Esophagus (tissue), 2 donors: ENCODE results near the gene PRR27. TPM values are rescaled to one million over a fixed set of nuclear protein-coding genes. Genes with fewer than 3 reads are reported as not detected.
"Not testable (repeated sequence)": the region's sequence is repeated elsewhere in the genome, so short reads cannot be mapped to it uniquely, and the experiment has no call there.

Source experiments
- H3K27ac ChIP-seq, 2 donors: one replicate each; pipeline ENCODE4 v1.5.1; 2013; ENCODE audit warnings: low read depth in 2 of 2, mild to moderate bottlenecking in 2 of 2, inconsistent platforms in 1 of 2, low read length in 1 of 2, moderate library complexity in 1 of 2
- H3K27me3 ChIP-seq, 2 donors: one replicate each; pipeline ENCODE4 v1.6.1; 2013; ENCODE audit warnings: low read length in 2 of 2, control low read depth in 1 of 2, mild to moderate bottlenecking in 1 of 2; ENCODE audit not compliant: insufficient read depth in 2 of 2, control insufficient read depth in 1 of 2
- H3K36me3 ChIP-seq, 2 donors: one replicate each; pipeline ENCODE4 v1.6.1; 2013; ENCODE audit warnings: low read length in 1 of 2; ENCODE audit not compliant: control insufficient read depth in 2 of 2, insufficient read depth in 2 of 2
- H3K4me1 ChIP-seq, 2 donors: one replicate each; pipeline ENCODE4 v1.6.1; 2013; ENCODE audit warnings: low read length in 1 of 2; ENCODE audit not compliant: control insufficient read depth in 2 of 2, insufficient read depth in 2 of 2
- H3K4me3 ChIP-seq, 2 donors: one replicate each; pipeline ENCODE4 v1.5.1; 2013; ENCODE audit warnings: low read length in 2 of 2, mild to moderate bottlenecking in 2 of 2, low read depth in 1 of 2, moderate library complexity in 1 of 2
- H3K9me3 ChIP-seq, 2 donors: one replicate each; pipeline ENCODE4 v1.6.1; 2013; ENCODE audit warnings: mild to moderate bottlenecking in 2 of 2, low read depth in 1 of 2, low read length in 1 of 2, moderate library complexity in 1 of 2; ENCODE audit not compliant: control insufficient read depth in 2 of 2, insufficient read depth in 1 of 2
- WGBS, 2 donors: extraction: QIAGEN DNeasy Blood & Tissue Kit; methylation state at CpG; one replicate each; pipeline ENCODE4 v1.1.7; 2013; 5-methylcytosine and 5-hydroxymethylcytosine counted together
- polyA plus RNA-seq, 2 donors: library from polyadenylated mRNA; stranded (reverse); fragments of 200-250 nt; gene quantifications; one replicate each; pipeline ENCODE4 v1.2.3, GENCODE V29; 2013
- donor health status: healthy with polysubstance abuse.
- donor health status: Bipolar disorder and iron deficiency.

The PRR27 gene
- polyA plus RNA-seq, 2 donors = not detected

- Histone ChIP-seq H3K36me3 (no peaks in the 10 kb centered on the region), H3K27ac (no peak overlapping the region), H3K4me1 (no peaks in the 10 kb centered on the region), H3K27me3 (no peaks in the 10 kb centered on the region), H3K4me3 (no peak overlapping the region), H3K9me3 (no peaks in the 10 kb centered on the region)
- WGBS, 2 donors = 31 to 46% methylated on average over 1 of the region's 1 CpG
These were observed 37.6 kb downstream of the PRR27 start for GRCh38 chr4:70191647-70192046.

- WGBS, 2 donors = 86 to 89% methylated on average over 2 of the region's 2 CpGs
- no peaks in the 10 kb centered on the region for H3K36me3 ChIP-seq
- H3K27me3 ChIP-seq = no peaks in the 10 kb centered on the region
- H3K9me3 ChIP-seq = no peaks in the 10 kb centered on the region
- no peak overlapping the region for H3K4me3 ChIP-seq
- no peak overlapping the region for H3K27ac ChIP-seq
- no peaks in the 10 kb centered on the region for H3K4me1 ChIP-seq
These were observed 38.9 kb downstream of the PRR27 start for GRCh38 chr4:70192895-70193294.

GRCh38 chr4:70195425-70195824 lies 41.4 kb downstream of the PRR27 start, which contains the start of gene ODAM:
ODAM (plus strand) TSS chr4:70195725; CDS start chr4:70196544, 819 bp downstream.
- Histone ChIP-seq H3K9me3 (no peaks in the 10 kb centered on the region), H3K36me3 (no peaks in the 10 kb centered on the region), H3K27me3 (no peaks in the 10 kb centered on the region), H3K4me3 (no peak within 1 kb of the TSS), H3K4me1 (no peaks in the 10 kb centered on the region), H3K27ac (no peak within 1 kb of the TSS)
- WGBS, 2 donors = 81 to 94% methylated on average over 1 of the region's 1 CpG

- H3K9me3 ChIP-seq = no peaks in the 10 kb centered on the region
- WGBS, 2 donors = 54 to 63% methylated on average over 2 of the region's 2 CpGs
- H3K27ac ChIP-seq = no peak overlapping the region
- no peak overlapping the region for H3K4me3 ChIP-seq
- H3K36me3 ChIP-seq = no peaks in the 10 kb centered on the region
- no peaks in the 10 kb centered on the region for H3K27me3 ChIP-seq
- no peaks in the 10 kb centered on the region for H3K4me1 ChIP-seq
These were observed 42.8 kb downstream of the PRR27 start for GRCh38 chr4:70196857-70197256.

- Histone ChIP-seq H3K36me3 (no peaks in the 10 kb centered on the region), H3K27ac (no peak overlapping the region), H3K27me3 (no peaks in the 10 kb centered on the region), H3K4me3 (no peak overlapping the region), H3K9me3 (no peaks in the 10 kb centered on the region), H3K4me1 (no peaks in the 10 kb centered on the region)
- WGBS, 2 donors = 63 to 77% methylated on average over 2 of the region's 2 CpGs
These were observed 43.8 kb downstream of the PRR27 start for GRCh38 chr4:70197842-70198241.

GRCh38 chr4:70203601-70204000 lies 49.6 kb downstream of the PRR27 start:
- Histone ChIP-seq H3K27ac (no peak overlapping the region), H3K27me3 (no peaks in the 10 kb centered on the region), H3K36me3 (no peaks in the 10 kb centered on the region), H3K4me3 (no peak overlapping the region), H3K9me3 (no peaks in the 10 kb centered on the region), H3K4me1 (no peaks in the 10 kb centered on the region)
- WGBS, 2 donors = 45 to 58% methylated on average over 1 of the region's 1 CpG

- not testable (repeated sequence) for H3K4me1 ChIP-seq, H3K27ac ChIP-seq, H3K27me3 ChIP-seq, H3K9me3 ChIP-seq, H3K36me3 ChIP-seq, H3K4me3 ChIP-seq
- 65 to 71% methylated on average over 4 of the region's 4 CpGs for WGBS, 2 donors
These were observed 58.7 kb downstream of the PRR27 start for GRCh38 chr4:70212752-70213151.

Other genes with a start within 250 kb of the PRR27 start
- not detected for gene CSN1S1, start 223.2 kb upstream of the PRR27 start, polyA plus RNA-seq
- gene CSN2, start 188.5 kb upstream of the PRR27 start, polyA plus RNA-seq = not detected
- gene STATH, start 158.3 kb upstream of the PRR27 start, polyA plus RNA-seq = under 1 TPM in 1 of 2 donors, not detected in 1; 0.07 TPM
- not detected for gene HTN3, start 125.8 kb upstream of the PRR27 start, polyA plus RNA-seq
- not detected for gene HTN1, start 103.8 kb upstream of the PRR27 start, polyA plus RNA-seq
- under 1 TPM in 1 of 2 donors, not detected in 1; 0.08 TPM for gene ODAM, start 41.5 kb downstream of the PRR27 start, polyA plus RNA-seq
- under 1 TPM; 0.29 to 0.75 TPM for gene FDCSP, start 71.9 kb downstream of the PRR27 start, polyA plus RNA-seq
- gene CSN3, start 88.4 kb downstream of the PRR27 start, polyA plus RNA-seq = not detected
- not detected for gene CABS1, start 180.7 kb downstream of the PRR27 start, polyA plus RNA-seq
- not detected for gene SMR3A, start 206.5 kb downstream of the PRR27 start, polyA plus RNA-seq
- not detected for gene SMR3B, start 228.9 kb downstream of the PRR27 start, polyA plus RNA-seq
- not detected for gene OPRPN, start 243.7 kb downstream of the PRR27 start, polyA plus RNA-seq